NCI-H1105 treated with DMSO at 0.1 percent for 48 hours (cell line): Measurements from ENCODE around the gene NR6A1.

Source experiments
- DNase-seq: peaks from one replicate; lab custom pipeline; 2025; lab: John Stamatoyannopoulos, UW

Gene NR6A1

GRCh38 chr9:124470306-124470705 lies 300.8 kb downstream of the NR6A1 start:
- no peak for DNase-seq

DNA sequence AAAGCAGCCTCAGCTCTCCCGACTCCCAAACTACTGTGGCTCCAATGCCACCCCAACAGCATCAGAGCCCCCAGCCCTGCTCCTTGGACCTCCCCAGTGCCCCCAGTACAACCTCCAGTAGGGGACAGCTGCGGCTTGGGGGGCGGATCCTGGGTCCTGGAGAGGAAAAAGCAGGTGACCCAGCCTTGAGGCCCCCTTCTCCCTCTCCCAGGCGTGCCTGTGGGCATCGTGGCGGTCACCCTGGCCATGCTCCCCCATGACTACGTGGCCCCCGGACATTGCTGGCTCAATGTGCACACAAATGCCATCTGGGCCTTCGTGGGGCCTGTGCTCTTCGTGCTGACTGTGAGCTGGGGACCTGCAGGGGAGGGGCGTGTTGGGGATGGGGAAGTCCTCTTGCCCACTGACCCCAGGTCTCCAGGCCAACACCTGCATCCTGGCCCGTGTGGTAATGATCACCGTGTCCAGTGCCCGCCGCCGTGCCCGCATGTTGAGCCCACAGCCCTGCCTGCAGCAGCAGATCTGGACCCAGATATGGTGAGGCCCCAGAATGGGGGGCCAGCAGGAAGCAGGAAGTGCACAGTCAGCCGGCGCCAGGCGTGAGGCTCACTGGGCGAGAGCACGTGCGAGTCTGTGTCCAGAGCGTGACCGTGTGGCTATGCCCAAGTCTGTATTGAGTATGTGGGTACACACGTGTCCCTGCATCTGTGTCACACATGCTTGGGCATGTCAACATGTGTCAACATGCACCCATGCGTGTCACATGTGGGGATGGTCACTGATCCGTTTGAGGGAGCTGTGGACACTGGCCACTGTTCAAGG lies 301.9 kb downstream of the NR6A1 start:
- no peak for DNase-seq

DNA sequence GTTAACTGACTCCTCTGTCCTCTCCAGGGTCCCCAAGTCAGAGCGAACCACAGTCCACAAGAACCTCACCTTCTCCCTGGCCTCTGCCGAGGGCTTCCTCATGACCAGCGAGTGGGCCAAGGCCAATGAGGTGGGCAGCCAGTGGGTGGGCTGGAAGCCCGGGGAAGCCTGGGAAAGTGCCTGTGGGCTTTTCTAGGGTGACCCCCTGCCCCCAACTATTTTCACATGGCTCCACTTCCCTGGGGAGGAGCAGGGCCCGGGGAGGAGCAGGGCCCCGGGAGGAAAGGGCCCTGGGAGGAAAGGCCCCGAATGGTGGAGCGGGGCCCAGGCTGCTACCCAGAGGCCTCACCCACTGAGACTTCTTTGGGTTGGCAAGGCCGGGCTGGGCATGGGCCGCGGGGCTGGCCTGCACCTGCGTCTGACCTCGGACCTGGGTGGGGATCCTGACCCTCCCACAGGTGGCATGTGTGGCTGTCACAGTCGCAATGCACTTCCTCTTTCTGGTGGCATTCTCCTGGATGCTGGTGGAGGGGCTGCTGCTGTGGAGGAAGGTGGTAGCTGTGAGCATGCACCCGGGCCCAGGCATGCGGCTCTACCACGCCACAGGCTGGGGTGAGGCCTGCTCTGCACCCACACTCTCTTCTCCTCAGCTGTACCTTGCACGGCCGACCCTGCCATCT lies 302.9 kb downstream of the NR6A1 start:
- DNase-seq, result no peak

- DNase-seq, result no peak
Measured at GRCh38 chr9:124467410-124468060, 303.6 kb downstream of the NR6A1 start.
